MCF 10A (cell line): Measurements from ENCODE around the gene ZNF358. TPM values are rescaled to one million over a fixed set of nuclear protein-coding genes. Genes with fewer than 3 reads are reported as not detected.

ENCODE experiments used
- BruUV-seq: library from RNA; stranded (reverse); fragments of 400-500 nt; replicated peaks from 2 replicates; lab custom pipeline; 2021; lab: Mats Ljungman, UMichigan
- CTCF ChIA-PET: fragments of 300-600 bp; sonication (Branson Sonifier 250); formaldehyde crosslinking; extraction: SDS; loops from one replicate; lab custom pipeline; 2021; ENCODE audit warnings: antibody characterized with exemption, inconsistent platforms; lab: Yijun Ruan, JAX
- POLR2A ChIA-PET: fragments of 300-600, 350-650 bp; sonication (Branson Sonifier 250); formaldehyde crosslinking; extraction: SDS; loops from one replicate; lab custom pipeline; 2020; ENCODE audit warnings: antibody characterized with exemption, inconsistent platforms; lab: Yijun Ruan, JAX
- DNase-seq: peaks from one replicate; pipeline ENCODE4 v3.0.0-alpha.2; 2018; ENCODE audit not compliant: unreplicated experiment
- H3K27ac Mint-ChIP-seq: one replicate; pipeline ENCODE4 v1.8.0; 2022; ENCODE audit warnings: mild to moderate bottlenecking, low read depth, mixed read lengths; ENCODE audit not compliant: unreplicated experiment
- H3K27me3 Mint-ChIP-seq: one replicate; pipeline ENCODE4 v1.8.0; 2022; ENCODE audit warnings: mixed read lengths; ENCODE audit not compliant: insufficient read depth, unreplicated experiment
- H3K36me3 Mint-ChIP-seq: one replicate; pipeline ENCODE4 v1.8.0; 2022; ENCODE audit warnings: mild to moderate bottlenecking, moderate library complexity, mixed read lengths; ENCODE audit not compliant: insufficient read depth, unreplicated experiment
- H3K4me1 Mint-ChIP-seq: one replicate; pipeline ENCODE4 v1.8.0; 2022; ENCODE audit warnings: mixed read lengths; ENCODE audit not compliant: insufficient read depth, unreplicated experiment
- H3K4me3 Mint-ChIP-seq: one replicate; pipeline ENCODE4 v1.8.0; 2022; ENCODE audit warnings: mild to moderate bottlenecking, moderate library complexity, mixed read lengths; ENCODE audit not compliant: unreplicated experiment
- H3K9me3 Mint-ChIP-seq: one replicate; pipeline ENCODE4 v1.8.0; 2022; ENCODE audit warnings: mixed read lengths; ENCODE audit not compliant: unreplicated experiment
- CTCF ChIP-seq: fragments of 200-600 bp; IDR thresholded peaks from one replicate; pipeline ENCODE4 v1.8.0; 2022; ENCODE audit warnings: antibody characterized with exemption, mild to moderate bottlenecking; ENCODE audit not compliant: unreplicated experiment
- intact Hi-C: fragments of 100-400 bp; cut with micrococcal nuclease; formaldehyde crosslinking; loops from 2 replicates; pipeline ENCODE4 v1.14.1; 2022
- total RNA-seq: library from RNA; stranded (reverse); gene quantifications from 2 replicates; pipeline ENCODE4 v1.2.3, GENCODE V29; 2022

The ZNF358 gene
- total RNA-seq, 1 experiment from 2014 or later: 16.9 TPM

DNA sequence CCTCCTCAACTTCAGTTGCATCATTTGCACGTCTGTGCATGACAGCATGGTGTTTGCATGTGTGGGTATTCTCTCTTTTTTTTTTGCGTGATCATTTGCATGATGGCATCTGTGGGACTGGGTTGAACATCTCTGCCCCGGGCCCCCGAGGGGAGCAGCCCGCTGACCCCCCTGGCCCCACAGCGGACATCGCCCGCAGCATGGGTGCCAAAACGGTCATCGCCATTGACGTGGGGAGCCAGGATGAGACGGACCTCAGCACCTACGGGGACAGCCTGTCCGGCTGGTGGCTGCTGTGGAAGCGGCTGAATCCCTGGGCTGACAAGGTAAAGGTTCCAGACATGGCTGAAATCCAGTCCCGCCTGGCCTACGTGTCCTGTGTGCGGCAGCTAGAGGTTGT is 42.8 kb downstream of the ZNF358 start:
- Mint-ChIP-seq H3K27ac (no peak overlapping the region), H3K9me3 (no peaks in the 10 kb centered on the region), H3K36me3 (peaks cover 27% of the 10 kb centered on the region), H3K4me3 (no peak overlapping the region), H3K27me3 (no peaks in the 10 kb centered on the region), H3K4me1 (no peaks in the 10 kb centered on the region)
- no TSS peak for BruUV-seq
- POLR2A ChIA-PET: interaction anchor here (0.7 kb wide), 1 partner anchor 46 kb away, joined by 3 read pairs; no protein-coding TSS in a partner anchor
- DNase-seq: no peak
- intact Hi-C loops: no loop called here
- no peak for TF ChIP-seq CTCF
- CTCF ChIA-PET: interaction anchor here (0.8 to 0.9 kb wide), 2 partner anchors 8 to 10 kb away, joined by 3 to 4 read pairs; no protein-coding TSS in a partner anchor

GRCh38 chr19:7559102-7559501 is 43.2 kb downstream of the ZNF358 start:
- DNase-seq: no peak
- Mint-ChIP-seq H3K27ac (no peak overlapping the region), H3K9me3 (no peaks in the 10 kb centered on the region), H3K4me3 (no peak overlapping the region), H3K4me1 (no peaks in the 10 kb centered on the region), H3K27me3 (no peaks in the 10 kb centered on the region), H3K36me3 (peaks cover 24% of the 10 kb centered on the region)
- CTCF ChIA-PET: interaction anchor here (0.6 to 1.6 kb wide), 2 partner anchors 9 to 215 kb away, joined by 5 to 10 read pairs; no protein-coding TSS in a partner anchor
- BruUV-seq: no TSS peak
- TF ChIP-seq CTCF: no peak
- POLR2A ChIA-PET: no interaction called here
- intact Hi-C loops: no loop called here

DNA sequence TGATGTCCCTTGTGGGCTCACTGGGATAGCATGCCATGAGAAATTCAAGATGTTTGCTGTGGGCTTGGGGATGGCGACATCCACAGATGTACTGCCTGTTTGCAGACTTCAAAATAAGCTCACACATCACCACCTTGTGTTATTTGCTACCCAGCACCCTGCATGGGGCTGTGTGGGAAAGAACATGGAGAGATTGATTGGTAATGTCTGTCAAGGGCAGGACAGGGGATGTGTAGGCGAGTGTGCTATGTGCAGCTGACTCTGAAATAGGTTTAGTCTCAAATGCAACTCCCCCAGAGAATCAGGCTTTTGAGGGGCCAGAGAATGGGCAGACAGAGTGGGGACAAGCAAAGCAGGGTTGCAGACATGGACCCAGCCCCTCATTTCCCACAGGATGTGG is 44.4 kb downstream of the ZNF358 start:
- H3K4me3 Mint-ChIP-seq: no peak overlapping the region
- H3K4me1 Mint-ChIP-seq: no peaks in the 10 kb centered on the region
- no peak overlapping the region for H3K27ac Mint-ChIP-seq
- ChIA-PET CTCF (interaction anchor here (1.3 to 1.6 kb wide), 2 partner anchors 8 to 239 kb away, joined by 6 to 10 read pairs; no protein-coding TSS in a partner anchor), POLR2A (no interaction called here)
- no peak for TF ChIP-seq CTCF
- no TSS peak for BruUV-seq
- no peak for DNase-seq
- H3K27me3 Mint-ChIP-seq: no peaks in the 10 kb centered on the region
- peaks cover 24% of the 10 kb centered on the region for H3K36me3 Mint-ChIP-seq
- H3K9me3 Mint-ChIP-seq: no peaks in the 10 kb centered on the region
- intact Hi-C loops: no loop called here

DNA sequence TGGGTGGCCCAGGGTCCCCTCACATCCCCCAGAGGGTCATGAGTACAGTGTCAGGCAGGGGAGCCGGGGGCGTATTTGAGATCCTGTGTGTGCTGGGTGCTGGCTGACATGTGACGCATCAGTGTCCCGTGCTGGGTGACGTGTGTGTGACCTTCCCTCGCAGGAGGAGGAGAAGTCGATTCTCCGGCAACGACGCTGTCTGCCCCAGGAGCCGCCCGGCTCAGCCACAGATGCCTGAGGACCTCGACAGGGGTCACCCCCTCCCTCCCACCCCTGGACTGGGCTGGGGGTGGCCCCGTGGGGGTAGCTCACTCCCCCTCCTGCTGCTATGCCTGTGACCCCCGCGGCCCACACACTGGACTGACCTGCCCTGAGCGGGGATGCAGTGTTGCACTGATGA is 45.4 kb downstream of the ZNF358 start:
- POLR2A ChIA-PET: interaction anchor here (0.7 kb wide), 1 partner anchor 462 kb away, joined by 3 read pairs; no protein-coding TSS in a partner anchor

More for the DNA sequence above, 45.4 kb downstream of the ZNF358 start:
- H3K27ac Mint-ChIP-seq: no peak overlapping the region
- DNase-seq: no peak
- peaks cover 24% of the 10 kb centered on the region for H3K36me3 Mint-ChIP-seq
- TF ChIP-seq CTCF: no peak
- H3K4me1 Mint-ChIP-seq: no peaks in the 10 kb centered on the region
- intact Hi-C loops: no loop called here
- H3K9me3 Mint-ChIP-seq: no peaks in the 10 kb centered on the region
- H3K27me3 Mint-ChIP-seq: no peaks in the 10 kb centered on the region
- no TSS peak for BruUV-seq
- H3K4me3 Mint-ChIP-seq: no peak overlapping the region
- CTCF ChIA-PET: interaction anchor here (0.6 kb wide), 1 partner anchor 460 kb away, joined by 3 read pairs; no protein-coding TSS in a partner anchor
